ENCODE results near the gene DLG2. TPM values are rescaled to one million over a fixed set of nuclear protein-coding genes. Genes with fewer than 3 reads are reported as not detected.

Gene DLG2
- total RNA-seq, 3 donors from 2014 or later (not counting 1 experiment from before 2014, with no cell fraction given) = 1.7 to 2.9 (median 2.2) TPM

- H3K36me3 Mint-ChIP-seq = no peaks in the 10 kb centered on the region
- Histone ChIP-seq H3K36me3 (ENCODE audit: control insufficient read depth, insufficient read depth, low read length) (no peaks in the 10 kb centered on the region), H3K4me3 (ENCODE audit: low read length) (no peak overlapping the region), H3K9me3 (ENCODE audit: control insufficient read depth, insufficient read depth, low read length) (peaks cover 10% of the 10 kb centered on the region), H3K27me3 (ENCODE audit: control insufficient read depth, insufficient read depth, low read length) (no peaks in the 10 kb centered on the region), H3K27ac (ENCODE audit: low read length) (no peak overlapping the region), H3K4me1 (ENCODE audit: control insufficient read depth, insufficient read depth, low read length) (no peaks in the 10 kb centered on the region)
- 72% methylated on average over 3 of the region's 3 CpGs for WGBS (ENCODE audit: insufficient coverage)
- peaks cover 21 to 25% of the 10 kb centered on the region in 2 donors for H3K9me3 Mint-ChIP-seq
- no peak overlapping the region for H3K4me3 Mint-ChIP-seq
- H3K4me1 Mint-ChIP-seq = no peaks in the 10 kb centered on the region
- no peaks in the 10 kb centered on the region for H3K27me3 Mint-ChIP-seq (ENCODE audit: low read depth in 2 of 2)
- no peak overlapping the region for H3K27ac Mint-ChIP-seq
- DNase-seq (no peak), ATAC-seq (no peak)
- no peak for TF ChIP-seq CTCF (IDR thresholded peaks at IDR 0.05)
- intact Hi-C loops (cut with micrococcal nuclease) = no loop called here
Measured at GRCh38 chr11:85263328-85263727, 363.8 kb downstream of the DLG2 start.

GRCh38 chr11:85257837-85258236 is 369.3 kb downstream of the DLG2 start:
- Mint-ChIP-seq H3K27ac (no peak overlapping the region), H3K4me3 (no peak overlapping the region), H3K4me1 (no peaks in the 10 kb centered on the region), H3K9me3 (peaks cover 13 to 16% of the 10 kb centered on the region in 2 donors), H3K36me3 (peaks cover 8% of the 10 kb centered on the region), H3K27me3 (ENCODE audit: low read depth in 2 of 2) (no peaks in the 10 kb centered on the region)
- no peak for TF ChIP-seq CTCF (IDR thresholded peaks at IDR 0.05)
- Histone ChIP-seq H3K9me3 (ENCODE audit: control insufficient read depth, insufficient read depth, low read length) (peaks cover 19% of the 10 kb centered on the region), H3K36me3 (ENCODE audit: control insufficient read depth, insufficient read depth, low read length) (no peaks in the 10 kb centered on the region), H3K4me1 (ENCODE audit: control insufficient read depth, insufficient read depth, low read length) (no peaks in the 10 kb centered on the region), H3K27me3 (ENCODE audit: control insufficient read depth, insufficient read depth, low read length) (no peaks in the 10 kb centered on the region), H3K27ac (ENCODE audit: low read length) (no peak overlapping the region), H3K4me3 (ENCODE audit: low read length) (no peak overlapping the region)
- ATAC-seq (no peak), DNase-seq (no peak)
- intact Hi-C loops (cut with micrococcal nuclease) = no loop called here

GRCh38 chr11:85256433-85256832 is 370.7 kb downstream of the DLG2 start:
- H3K27ac Mint-ChIP-seq = no peak overlapping the region

More at GRCh38 chr11:85256433-85256832, 370.7 kb downstream of the DLG2 start:
- Histone ChIP-seq H3K27me3 (ENCODE audit: control insufficient read depth, insufficient read depth, low read length) (no peaks in the 10 kb centered on the region), H3K4me1 (ENCODE audit: control insufficient read depth, insufficient read depth, low read length) (no peaks in the 10 kb centered on the region), H3K9me3 (ENCODE audit: control insufficient read depth, insufficient read depth, low read length) (peaks cover 19% of the 10 kb centered on the region), H3K27ac (ENCODE audit: low read length) (no peak overlapping the region), H3K36me3 (ENCODE audit: control insufficient read depth, insufficient read depth, low read length) (no peaks in the 10 kb centered on the region), H3K4me3 (ENCODE audit: low read length) (no peak overlapping the region)
- Mint-ChIP-seq H3K4me1 (no peaks in the 10 kb centered on the region), H3K27me3 (ENCODE audit: low read depth in 2 of 2) (no peaks in the 10 kb centered on the region), H3K4me3 (no peak overlapping the region), H3K36me3 (peaks cover 8% of the 10 kb centered on the region), H3K9me3 (peaks cover 13 to 14% of the 10 kb centered on the region in 2 donors)
- TF ChIP-seq CTCF (IDR thresholded peaks at IDR 0.05) = no peak
- DNase-seq (no peak), ATAC-seq (no peak)
- intact Hi-C loops (cut with micrococcal nuclease) = no loop called here
- 79% methylated on average over 5 of the region's 7 CpGs for WGBS (ENCODE audit: insufficient coverage)
